CD4-positive, alpha-beta T cell treated with Interleukin-6 at 100 ng/mL for 8 hours (primary cell): Measurements from ENCODE around the gene NKAPD1.
"Not testable (repeated sequence)": the region's sequence is repeated elsewhere in the genome, so short reads cannot be mapped to it uniquely, and the experiment has no call there.

ENCODE experiments used
- DNase-seq: peaks from one replicate; pipeline ENCODE4 v3.0.0-alpha.2; 2020; ENCODE audit warnings: mixed read lengths, low spot score

Gene NKAPD1

DNA sequence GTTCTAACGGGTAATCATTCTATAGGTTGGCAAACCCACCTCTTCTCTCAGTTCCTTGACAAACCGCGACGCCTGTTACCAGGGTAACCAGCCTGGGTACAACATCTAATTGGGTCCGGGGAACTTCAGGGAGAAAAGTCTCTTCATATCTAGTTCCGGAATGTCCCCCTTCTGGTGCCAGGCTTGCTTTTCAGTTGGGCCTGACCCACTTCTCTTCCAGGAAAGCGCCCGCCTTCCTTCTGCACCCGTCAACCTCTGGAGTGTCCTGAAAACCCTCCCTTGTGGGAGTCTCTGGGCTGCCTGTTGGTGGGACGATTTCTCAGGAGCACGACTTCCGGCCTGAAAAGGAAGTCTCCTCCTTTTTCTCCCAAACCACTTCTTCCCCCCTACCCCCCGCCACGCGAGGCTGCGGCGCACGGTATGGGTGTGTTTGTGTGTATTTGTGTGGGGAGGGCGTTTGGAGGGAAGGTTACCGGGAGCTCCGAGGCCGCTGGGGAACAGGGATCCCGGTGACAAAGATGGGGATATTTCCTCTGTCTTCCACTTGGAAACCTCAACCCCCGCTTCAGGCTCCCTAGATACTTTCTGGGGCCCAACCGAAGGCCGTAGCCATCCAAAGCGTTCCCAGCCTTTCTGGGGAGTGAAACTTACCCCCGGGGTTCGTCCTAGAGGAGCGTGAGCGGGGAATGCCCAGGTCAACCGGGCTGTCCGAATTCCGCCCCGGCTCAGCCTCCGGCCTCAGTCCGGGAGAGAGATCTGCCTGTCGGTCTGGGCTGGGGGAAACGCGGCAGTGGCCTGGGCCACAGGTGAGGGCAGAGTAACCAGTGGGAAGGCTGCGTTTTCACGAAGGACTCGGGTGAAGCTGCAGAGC is at the start of gene NKAPD1, which contains the start of gene PIH1D2:
Gene NKAPD1 (plus strand): TSS at position 359 of the 871 bp plus-strand sequence. CDS start 1,276 bp downstream, outside the sequence.
Gene PIH1D2 (minus strand): TSS at position 77 of the 871 bp plus-strand sequence. CDS start 843 bp downstream, outside the sequence.
- peak; percentile 74 for DNase-seq

- DNase-seq = peak; percentile 79
Observed at GRCh38 chr11:112024773-112025678, 49.1 kb upstream of the NKAPD1 start, which contains the start of gene DLAT. DLAT (plus strand) TSS chr11:112025408; CDS start chr11:112025473, 65 bp downstream.

GRCh38 chr11:112025707-112026106 is 48.4 kb upstream of the NKAPD1 start:
- no peak for DNase-seq

DNA sequence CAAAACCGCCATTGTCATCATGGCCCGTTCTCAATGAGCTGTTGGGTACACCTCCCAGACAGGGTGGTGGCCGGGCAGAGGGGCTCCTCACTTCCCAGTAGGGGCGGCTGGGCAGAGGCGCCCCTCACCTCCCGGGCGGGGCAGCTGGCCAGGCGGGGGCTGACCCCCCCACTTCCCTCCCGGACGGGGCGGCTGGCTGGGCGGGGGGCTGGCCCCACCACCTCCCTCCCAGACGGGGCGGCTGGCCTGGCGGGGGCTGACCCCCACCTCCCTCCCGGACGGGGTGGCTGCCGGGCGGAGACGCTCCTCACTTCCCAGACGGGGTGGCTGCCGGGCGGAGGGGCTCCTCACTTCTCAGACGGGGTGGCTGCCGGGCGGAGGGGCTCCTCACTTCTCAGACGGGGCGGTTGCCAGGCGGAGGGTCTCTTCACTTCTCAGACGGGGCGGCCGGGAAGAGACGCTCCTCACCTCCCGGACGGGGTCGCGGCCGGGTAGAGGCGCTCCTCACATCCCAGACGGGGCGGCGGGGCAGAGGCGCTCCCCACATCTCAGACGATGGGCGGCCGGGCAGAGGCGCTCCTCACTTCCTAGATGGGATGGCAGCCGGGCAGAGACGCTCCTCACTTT is 47.2 kb upstream of the NKAPD1 start:
- DNase-seq = not testable (repeated sequence)

DNA sequence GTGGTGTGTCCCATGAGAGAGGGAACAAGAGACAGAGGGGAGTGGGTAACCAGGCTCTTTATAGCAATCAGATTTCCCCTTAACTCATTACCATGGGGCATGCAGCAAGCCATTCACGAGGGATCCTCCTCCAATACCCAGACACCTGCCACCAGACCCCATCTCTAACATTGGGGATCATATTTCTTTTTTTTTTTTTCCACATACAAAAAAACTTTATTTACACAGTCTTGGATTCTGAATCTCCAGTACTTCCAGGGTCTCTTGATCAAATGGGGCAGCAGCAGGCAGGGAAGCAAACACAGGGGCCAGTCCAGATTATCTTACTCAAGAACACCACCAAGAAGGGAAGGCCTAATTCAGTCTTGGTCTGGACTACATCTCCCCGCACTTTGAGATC is 44.6 kb upstream of the NKAPD1 start:
- no peak for DNase-seq

DNA sequence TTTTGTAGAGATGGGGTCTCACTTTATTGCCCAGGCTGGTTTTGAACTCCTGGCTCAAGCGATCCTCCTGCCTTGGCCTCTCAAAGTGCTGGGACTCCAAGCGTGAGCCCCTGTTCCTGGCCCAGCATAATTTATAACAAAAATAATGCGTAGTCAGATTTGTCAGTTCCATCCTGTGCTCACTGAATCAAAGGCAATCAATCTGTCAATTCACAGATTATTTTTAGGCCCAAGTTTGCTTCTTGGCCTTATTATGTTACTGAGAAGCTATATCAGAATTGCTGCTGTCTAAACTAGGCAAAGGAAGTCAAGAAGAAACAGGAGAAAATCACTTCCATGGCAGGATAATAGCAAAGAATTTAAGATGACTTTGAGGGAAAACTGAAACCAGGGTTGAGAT is 40.2 kb upstream of the NKAPD1 start:
- DNase-seq = no peak

DNA sequence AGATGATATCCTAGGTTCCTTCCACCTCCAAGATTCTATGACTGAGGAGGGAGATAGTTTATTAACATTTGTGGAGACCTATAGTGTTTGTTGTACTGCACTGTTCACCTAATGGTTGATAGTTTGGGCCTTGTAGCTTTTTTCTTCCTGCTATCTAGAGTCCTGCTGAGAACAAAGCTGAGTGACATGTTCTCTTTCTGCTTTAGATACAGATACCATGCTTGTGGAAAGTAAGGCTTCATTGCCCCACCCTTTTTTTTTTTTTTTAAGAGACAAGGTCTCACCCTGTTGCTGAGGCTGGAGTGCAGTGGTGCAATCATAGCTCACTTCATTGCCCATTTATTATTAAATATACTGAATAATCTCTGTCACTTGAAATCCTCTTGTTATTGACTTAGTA is 36.6 kb upstream of the NKAPD1 start:
- DNase-seq = no peak

DNA sequence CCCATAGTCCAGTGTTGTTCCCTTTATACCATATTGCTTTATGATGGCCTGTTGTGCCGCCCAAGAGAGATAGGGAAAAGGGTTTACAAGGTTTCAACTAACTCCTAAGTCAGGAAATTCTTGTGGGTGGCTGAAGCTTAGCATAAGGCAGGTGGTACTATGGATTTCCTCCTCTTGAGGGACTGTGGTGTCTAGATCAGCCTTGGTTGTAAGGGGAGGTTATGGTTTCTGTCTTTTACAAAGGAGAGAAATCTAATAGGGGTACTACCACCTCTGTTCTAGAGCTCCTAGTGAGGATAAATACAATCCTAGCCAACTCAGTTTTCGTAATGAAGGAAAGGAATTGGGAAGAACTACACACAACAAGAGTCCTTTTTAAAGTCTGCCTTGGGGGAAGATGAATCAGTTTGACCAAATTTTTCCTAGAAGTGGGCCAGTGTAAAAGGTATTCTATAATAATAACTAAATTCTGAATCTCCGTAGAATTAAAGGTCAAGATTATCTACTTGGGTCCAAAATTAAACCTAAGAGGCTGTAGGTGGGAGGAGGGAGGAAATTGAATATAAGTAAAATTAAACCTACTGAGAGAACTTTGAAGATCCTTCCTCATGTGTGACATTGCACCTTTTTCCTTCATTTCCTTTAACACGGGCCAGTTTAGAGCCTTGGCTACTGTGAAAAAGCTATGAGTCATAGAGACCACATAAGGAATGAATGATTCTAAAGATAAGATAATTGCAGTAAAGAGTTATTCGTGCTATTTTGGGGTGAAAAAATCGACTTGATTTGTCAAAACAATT is 31.7 kb upstream of the NKAPD1 start:
- no peak for DNase-seq

GRCh38 chr11:112042961-112043304 is 31.2 kb upstream of the NKAPD1 start:
- DNase-seq = no peak

DNA sequence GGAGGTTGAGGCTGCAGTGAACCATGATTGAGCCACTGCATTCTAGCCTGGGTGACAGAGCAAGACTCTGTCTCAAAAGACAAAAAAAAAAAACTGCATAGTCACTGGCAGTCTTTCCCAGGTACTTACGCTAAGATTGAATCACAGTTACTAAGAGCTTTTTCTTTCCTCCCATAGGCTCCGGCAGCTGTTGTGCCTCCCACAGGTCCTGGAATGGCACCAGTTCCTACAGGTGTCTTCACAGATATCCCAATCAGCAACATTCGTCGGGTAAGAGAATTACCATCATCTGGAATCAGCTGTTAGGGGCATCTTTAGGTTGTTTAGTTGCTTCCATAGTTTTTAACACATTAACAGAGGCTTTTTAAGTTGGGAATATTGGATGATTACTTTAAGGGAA is 29.1 kb upstream of the NKAPD1 start:
- DNase-seq = no peak

DNA sequence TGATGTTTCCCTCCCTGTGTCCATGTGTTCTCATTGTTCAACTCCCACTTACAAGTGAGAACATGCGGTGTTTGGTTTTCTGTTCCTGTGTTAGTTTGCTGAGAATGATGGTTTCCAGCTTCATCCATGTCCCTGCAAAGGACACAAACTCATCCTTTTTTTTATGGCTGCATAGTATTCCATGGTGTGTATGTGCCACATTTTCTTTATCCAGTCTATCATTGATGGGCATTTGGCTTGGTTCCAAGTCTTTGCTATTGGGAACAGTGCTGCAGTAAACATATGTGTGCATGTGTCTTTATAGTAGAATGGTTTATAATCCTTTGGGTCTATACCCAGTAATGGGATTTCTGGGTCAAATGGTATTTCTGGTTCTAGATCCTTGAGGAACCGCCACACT is 27.5 kb upstream of the NKAPD1 start:
- DNase-seq = not testable (repeated sequence)

- DNase-seq = not testable (repeated sequence)
Observed at GRCh38 chr11:112048256-112048655, 25.8 kb upstream of the NKAPD1 start.

DNA sequence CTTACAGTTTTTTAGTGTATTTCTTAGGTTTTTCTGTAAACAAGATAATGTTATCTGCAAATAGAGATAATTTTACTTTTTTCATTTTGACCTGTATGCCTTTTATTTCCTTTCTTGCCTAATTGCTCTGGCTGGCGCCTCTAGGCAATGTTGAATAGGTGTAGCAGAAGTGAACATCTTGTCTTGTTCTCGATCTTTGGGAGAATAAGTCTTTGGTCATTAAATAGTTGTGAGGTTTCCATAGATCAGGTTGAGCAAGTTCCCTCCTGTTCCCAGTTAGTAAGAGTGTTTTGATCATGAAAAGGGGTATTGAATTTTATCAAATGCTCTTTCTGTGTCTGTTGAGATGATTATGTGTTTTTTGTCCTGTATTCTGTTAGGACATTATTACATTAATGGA is 24.3 kb upstream of the NKAPD1 start:
- DNase-seq = no peak

- DNase-seq = no peak
Observed at GRCh38 chr11:112050721-112051120, 23.4 kb upstream of the NKAPD1 start.

- no peak for DNase-seq
Observed at GRCh38 chr11:112051768-112052167, 22.3 kb upstream of the NKAPD1 start.

GRCh38 chr11:112057170-112057569 is 16.9 kb upstream of the NKAPD1 start:
- no peak for DNase-seq

DNA sequence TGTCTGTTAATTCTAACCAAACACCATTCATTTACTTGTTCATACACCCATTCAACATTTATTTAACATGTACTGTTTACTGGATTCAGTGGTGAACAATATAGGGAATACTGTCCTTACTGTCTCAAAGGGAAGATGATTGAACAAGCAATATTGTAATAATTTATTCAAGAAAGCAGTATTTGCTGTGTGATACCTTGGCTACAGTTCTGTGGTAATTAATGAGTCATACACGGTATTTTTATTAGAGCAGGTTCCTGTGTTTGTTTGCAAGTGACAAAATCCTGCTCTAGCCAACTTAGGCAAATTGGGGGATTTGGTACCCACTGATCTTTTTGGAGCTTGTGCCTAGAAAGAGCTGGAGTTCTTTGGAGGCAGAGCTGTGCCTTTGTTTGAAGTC is 16.0 kb upstream of the NKAPD1 start:
- DNase-seq = no peak

DNA sequence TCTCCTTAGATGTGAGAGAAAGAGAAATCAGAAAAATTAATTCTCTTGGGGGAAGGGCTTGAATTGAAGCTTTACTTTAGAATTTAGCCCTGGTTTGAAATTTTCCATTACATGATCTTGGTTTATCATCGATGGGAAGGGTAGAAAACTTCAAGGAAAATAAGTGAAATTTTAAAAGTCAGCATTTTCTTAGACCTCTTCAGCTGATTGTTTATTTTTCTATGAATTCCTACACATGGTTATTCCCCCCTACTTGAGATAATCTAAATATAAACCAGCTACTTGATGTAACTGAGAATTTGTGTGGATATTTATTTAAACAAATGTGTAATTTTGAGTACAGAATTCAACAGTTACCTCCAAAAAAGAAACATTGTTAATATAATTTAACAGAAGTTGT is 11.2 kb upstream of the NKAPD1 start:
- DNase-seq = no peak

GRCh38 chr11:112082729-112083128 is 8.6 kb downstream of the NKAPD1 start:
- no peak for DNase-seq

DNA sequence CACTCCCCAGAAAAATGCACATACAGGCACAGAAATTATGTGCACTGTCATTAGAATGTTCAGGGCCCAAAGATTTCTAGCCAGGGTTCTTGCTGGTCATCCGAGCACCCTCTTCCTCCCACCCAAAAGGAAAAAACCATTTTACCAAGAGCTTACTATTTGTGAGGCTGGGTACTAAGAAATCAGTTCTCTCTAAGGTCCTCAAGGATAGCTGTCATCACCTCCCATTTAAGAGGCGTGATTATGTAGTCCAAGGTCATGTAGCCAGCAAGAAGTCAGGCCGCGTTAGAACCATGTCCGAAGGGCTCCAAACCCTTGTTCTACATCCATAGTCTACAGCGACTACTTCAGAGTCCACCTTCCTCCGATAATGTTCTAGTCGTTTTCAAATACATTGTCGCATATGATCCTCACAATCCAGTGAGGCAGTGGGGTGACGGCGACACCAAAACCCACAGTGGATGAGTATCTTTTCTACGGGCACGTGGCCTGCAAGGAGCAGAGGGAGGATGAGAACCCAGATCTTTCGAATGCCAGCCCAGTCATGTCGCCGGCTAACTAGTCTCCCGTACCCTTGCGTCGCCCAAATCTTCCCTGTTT is 11.8 kb downstream of the NKAPD1 start:
- DNase-seq = no peak
